Right renal cortex interstitium (tissue), 3 donors: ENCODE measurements around the gene ESR2. TPM values are rescaled to one million over a fixed set of nuclear protein-coding genes. Genes with fewer than 3 reads are reported as not detected.
"Not testable (repeated sequence)": the region's sequence is repeated elsewhere in the genome, so short reads cannot be mapped to it uniquely, and the experiment has no call there.

ENCODE experiments used
- DNase-seq, 3 donors: peaks; one replicate each; pipeline ENCODE4 v3.0.0-alpha.2; 2013; ENCODE audit warnings: low read depth in 3 of 3, low spot score in 2 of 3
- polyA plus RNA-seq, 3 donors: library from polyadenylated mRNA; unstranded; fragments of 120-200 nt; gene quantifications; one replicate each; pipeline ENCODE4 v1.2.1, GENCODE V29; 2013; ENCODE audit not compliant: insufficient read length in 3 of 3

ESR2 gene
- polyA plus RNA-seq, 3 donors, result 0.74 to 0.96 (median 0.82) TPM

DNA sequence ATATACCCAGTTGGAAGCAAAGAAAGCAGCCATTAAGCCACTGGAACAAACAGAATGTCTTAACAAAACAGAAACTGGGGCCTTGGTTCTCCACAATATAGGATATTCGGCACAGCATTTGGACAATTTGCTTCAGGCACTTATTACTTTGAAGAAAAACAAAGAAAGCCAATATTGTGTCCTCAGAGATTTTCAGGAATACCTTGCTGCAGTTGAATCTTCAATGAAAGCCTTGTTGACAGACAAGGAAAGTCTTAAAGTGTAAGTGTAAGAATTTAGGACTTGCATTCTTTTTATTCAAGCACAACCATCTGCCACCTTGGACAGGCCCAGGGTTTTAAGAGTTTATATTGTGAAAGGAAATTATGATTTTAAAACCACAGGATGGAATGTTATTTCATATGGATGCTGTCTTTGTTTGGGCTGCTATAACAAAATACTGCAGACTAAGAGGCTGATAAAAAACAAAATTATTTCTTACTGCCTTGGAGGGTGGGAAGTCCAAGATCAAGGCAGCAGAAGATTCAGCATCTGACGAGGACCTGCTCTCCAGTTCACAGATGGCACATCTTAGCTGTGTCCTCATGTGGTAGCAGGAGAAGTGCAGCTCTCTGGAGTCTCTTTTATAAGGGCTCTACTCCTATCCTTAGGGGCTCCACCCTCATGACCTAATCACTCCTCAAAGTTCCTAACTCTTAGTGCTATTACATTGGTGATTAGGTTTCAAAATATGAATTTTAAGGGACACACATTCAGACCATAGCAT, 244.4 kb downstream of the ESR2 start:
- no peak for DNase-seq

DNA sequence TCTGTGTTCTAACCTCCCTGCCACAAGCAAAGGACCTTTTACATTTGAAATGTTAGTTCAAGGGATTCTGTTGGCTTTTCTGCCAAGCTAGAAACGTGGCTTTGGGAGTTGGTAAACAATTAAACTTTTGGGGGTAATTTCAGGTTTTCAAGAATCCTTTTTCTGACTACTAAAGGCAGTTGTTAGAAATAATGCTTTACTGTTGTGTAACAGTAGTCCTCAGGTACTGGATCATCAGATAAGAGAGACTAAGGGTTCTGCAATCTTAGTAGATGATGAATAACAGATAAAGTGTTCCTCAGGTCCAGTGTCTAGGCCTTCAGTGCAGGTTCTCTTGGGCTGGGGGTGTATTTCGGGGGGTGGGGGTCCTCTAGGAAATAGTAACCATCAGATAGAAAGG, 249.1 kb downstream of the ESR2 start:
- no peak for DNase-seq

DNA sequence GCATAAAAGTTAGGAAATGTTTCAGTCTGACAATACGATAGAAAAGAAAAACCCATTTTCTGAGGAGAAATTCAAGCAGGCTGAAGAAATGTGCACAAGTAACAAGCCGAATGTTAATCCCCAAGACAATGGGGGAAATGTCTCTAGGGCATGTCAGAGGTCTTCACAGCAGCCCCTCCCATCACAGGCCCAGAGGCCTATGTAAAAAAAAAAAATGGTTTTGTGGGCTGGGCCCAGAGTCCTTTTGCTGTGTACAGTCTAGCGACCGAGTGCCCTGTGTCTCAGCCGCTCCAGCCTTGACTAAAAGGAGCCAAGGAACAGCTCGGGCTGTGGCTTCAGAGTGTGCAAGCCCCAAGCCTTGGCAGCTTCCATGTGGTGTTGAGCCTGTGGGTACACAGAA, 250.9 kb downstream of the ESR2 start:
- not testable (repeated sequence) for DNase-seq

DNA sequence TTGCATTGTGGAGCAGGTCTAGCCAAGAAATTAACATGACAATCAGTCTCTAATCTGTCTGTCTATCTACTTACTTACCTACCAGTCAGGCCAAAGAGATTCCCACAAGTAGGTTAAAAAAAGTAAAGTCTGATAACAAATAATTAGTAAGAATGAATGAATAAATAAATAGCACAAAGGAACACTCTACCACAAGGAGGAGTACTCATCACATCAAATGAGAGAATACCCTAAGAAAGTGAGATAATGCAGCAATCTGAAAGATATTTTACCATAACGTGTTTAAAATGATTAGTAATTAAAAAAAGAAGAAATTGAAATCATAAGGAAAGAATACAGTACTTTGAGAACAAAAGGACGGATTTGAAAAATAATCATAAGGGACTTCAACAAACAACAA, 254.1 kb downstream of the ESR2 start:
- DNase-seq, result no peak

DNA sequence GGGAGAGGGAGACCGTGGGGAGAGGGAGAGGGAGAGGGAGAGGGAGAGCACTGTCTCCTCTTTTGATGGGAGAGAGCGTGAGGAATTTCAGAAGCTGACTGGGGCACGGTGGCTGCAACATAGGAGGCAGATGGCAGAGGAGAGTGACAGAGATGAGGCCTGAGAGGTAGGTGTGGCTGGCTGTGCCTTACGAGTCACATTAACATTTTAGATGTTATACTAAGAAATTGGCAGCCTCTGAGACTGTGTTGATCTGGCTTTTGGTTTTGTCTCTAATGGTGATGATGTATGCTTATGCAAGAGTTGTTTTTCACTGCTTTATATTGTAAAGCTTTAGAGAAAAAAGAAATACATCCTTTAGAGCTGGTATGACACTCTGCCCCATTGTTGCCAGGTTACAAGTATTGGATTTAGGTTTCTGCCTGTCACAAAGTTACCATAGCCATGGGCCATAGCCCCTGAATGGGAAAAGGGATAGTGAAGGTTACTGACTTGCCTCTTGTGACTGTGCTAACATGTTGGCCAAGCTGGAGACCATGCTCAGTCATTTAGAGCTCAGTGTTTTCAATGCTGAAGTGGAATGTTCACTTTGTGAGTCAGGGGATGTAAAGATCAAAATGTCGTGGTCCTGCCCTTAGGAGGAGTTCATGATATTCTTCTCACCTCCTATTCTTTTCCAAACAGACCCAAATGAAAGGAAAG, 255.2 kb downstream of the ESR2 start:
- DNase-seq, result no peak

DNA sequence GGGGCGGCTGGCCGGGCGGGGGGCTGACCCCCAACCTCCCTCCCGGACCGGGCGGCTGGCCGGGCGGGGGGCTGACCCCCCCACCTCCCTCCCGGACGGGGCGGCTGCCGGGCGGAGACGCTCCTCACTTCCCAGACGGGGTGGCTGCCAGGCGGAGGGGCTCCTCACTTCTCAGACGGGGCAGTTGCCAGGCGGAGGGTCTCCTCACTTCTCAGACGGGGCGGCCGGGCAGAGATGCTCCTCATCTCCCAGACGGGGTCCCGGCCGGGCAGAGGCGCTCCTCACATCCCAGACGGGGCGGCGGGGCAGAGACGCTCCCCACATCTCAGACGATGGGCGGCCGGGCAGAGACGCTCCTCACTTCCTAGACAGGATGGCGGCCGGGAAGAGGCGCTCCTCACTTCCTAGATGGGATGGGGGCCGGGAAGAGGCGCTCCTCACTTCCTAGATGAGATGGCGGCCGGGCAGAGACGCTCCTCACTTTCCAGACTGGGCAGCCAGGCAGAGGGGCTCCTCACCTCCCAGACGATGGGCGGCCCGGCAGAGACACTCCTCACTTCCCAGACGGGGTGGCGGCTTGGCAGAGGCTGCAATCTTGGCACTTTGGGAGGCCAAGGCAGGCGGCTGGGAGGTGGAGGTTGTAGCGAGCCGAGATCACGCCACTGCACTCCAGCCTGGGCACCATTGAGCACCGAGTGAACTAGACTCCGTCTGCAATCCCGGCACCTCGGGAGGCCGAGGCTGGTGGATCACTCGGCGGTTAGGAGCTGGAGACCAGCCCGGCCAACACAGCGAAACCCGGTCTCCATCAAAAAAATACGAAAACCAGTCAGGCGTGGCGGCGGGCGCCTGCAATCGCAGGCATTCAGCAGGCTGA, 256.1 kb downstream of the ESR2 start:
- not testable (repeated sequence) for DNase-seq

DNA sequence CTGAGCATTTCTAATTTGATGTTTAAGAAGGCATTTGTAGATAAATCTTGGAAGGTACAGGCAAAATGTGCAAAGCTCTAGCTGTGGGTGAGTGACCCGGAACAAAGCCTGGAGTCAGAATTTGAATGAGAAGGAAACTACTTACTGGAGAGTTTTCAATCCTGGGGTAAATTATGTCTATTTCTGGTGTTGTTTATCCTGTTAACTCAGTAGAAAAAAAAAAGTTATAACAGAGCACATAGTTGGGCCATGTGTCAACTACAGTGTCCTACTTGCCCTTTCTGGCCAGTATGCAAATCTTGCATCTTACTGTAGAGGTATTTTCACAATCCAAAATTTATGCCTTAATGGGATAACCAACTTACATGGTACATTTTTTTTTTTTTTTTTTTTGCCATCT, 259.0 kb downstream of the ESR2 start:
- DNase-seq, result no peak

Other genes with a start within 250 kb of the ESR2 start
- 10 to 100 TPM; 74.3 to 93.6 (median 86.1) TPM for gene MTHFD1, start 94.0 kb upstream of the ESR2 start, polyA plus RNA-seq
- 1 to 10 TPM; 5.2 to 9.3 (median 7.2) TPM for gene AKAP5, start 171.1 kb upstream of the ESR2 start, polyA plus RNA-seq
- gene ZBTB25, start 209.5 kb upstream of the ESR2 start, polyA plus RNA-seq, result 1 to 10 TPM; 7.4 to 8.3 (median 7.9) TPM
- 10 to 100 TPM; 63.9 to 73.6 (median 68.1) TPM for gene ZBTB1, start 210.4 kb upstream of the ESR2 start, polyA plus RNA-seq
- gene HSPA2, start 246.4 kb upstream of the ESR2 start, polyA plus RNA-seq, result 10 to 100 TPM; 16.9 to 21.8 (median 19.4) TPM